CD4-positive, alpha-beta T cell treated with Interferon alpha-2 for 1 hour (primary cell): ENCODE data around the gene POLR3B.
"Not testable (repeated sequence)": the region's sequence is repeated elsewhere in the genome, so short reads cannot be mapped to it uniquely, and the experiment has no call there.

ENCODE experiments used
- DNase-seq, 2 donors: peaks; one replicate each; pipeline ENCODE4 v3.0.0-alpha.2; 2020 to 2022

Gene POLR3B

DNA sequence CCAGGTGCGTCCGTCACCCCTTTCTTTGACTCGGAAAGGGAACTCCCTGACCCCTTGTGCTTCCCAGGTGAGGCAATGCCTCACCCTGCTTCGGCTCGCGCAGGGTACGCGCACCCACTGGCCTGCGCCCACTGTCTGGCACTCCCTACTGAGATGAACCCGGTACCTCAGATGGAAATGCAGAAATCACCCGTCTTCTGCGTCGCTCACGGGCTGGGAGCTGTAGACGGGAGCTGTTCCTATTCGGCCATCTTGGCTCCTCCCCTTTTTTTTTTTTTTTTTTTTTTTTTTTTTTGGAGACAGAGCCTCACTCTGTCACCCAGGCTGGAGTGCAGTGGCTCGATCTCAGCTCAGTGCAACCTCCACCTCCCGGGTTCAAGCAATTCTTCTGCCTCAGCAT lies 120.1 kb downstream of the POLR3B start:
- DNase-seq = not testable (repeated sequence)

- DNase-seq = no peak
These were observed 122.7 kb downstream of the POLR3B start for GRCh38 chr12:106480251-106480650.

DNA sequence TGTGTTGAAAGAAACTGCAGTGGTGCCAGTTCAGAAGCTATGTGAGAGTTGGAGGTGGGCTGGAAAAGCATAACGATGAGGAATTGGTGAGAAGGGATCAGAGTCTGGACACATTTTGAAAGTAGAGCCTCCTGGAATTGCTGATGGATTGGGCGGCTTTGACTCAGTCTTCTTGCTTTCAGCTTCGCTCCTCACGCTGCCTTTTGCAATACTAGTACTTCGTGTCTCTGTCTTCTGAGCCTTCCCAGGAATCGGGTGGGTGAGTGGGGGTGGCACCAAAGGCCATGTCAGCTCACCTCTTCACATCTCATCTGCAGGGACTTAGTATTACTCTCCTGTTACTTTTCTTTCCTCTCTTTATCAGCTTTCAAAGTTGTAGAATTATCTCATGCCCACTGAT lies 123.7 kb downstream of the POLR3B start:
- no peak for DNase-seq

DNA sequence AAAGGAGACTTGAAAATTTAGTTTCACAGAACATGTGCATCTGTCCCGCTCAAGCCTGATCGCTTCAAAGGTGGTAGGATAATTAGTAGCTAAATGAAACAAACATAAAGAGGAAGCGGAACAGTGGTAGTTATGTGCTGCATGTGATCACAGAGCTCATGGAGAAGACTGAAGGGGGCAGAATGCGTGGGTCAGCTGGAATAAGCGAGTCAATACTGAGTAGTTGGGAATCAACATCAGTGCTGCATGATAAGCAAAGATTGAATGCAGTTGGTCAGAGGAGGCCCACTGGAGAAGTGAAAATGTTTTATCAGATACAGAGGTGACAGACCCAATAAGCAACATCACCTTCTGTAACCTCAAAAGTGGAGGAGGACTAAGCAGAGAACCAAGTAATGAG lies 130.1 kb downstream of the POLR3B start:
- no peak for DNase-seq

DNA sequence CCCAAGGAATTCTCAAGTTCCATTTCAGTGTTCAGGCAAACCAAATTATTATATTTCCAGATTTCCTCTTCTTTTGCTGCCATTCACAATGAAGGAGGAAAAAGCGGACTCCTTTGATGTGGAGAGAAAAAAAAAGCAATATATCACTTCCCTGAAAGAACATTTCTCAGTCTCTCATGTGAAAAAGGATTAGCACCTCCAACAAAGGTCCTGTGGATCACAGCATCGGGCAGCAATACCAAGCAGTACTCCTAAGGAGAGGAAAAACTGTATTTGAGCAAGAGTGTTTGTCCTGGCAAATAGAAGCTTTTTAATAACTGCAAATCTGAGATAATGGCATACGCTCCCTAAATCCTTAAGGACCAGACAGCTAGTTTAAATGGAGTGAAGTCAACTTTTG lies 131.3 kb downstream of the POLR3B start:
- no peak for DNase-seq

DNA sequence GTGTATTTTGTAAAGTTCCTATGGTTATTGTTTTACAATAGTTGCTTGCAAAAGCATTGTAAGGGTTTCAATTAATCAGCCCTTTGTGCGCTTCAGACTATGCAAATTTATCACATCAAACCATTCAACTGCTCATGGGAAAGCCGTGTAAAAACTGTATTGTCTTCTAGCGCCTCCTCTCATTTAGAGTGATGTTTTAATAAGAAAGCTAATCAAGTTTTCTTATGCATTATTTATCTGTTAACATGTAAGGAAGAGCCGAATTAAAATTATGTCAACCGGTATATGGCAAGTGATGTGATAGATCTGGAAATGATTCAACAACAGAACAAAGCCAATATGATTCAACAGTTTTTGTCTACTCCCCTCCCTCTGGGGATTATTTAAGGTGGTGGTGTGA lies 132.7 kb downstream of the POLR3B start:
- no peak for DNase-seq

DNA sequence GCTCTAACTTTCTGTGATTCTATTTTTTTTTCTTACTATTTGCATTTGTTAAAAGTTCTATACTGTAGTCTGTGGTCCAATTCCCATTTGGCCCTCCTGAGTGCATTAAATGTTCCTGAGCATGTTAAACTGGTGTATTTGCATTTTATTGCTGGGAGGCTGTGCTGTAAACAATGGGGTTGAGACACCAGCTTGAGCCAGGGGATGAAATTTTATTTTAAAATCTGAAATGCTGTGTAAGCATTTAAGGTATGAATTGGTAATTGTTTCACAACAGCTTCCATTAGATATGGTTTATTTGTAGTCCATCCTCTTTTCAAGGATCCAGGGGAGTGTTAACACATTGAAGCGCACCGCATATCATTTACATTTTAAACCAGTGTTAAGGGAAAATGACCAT lies 135.3 kb downstream of the POLR3B start:
- DNase-seq = no peak

DNA sequence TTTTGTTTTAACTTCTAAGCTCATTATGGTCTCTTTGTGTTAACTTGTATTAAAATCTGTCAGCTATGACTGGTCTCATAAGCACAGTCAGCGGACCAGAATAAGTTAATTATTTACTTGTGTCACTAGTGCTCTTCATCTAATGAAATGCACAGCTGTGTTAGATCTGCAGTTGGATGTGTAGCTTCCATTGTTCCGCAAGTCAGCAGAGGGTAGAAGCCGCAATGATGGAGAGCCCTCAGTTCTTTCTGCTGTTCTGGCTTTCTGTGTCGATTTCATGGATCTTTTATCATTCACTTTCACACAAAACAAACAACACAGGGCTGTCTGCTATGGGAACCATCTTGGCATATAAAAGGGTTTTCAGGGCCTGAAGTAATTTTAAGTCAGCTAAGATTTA lies 136.0 kb downstream of the POLR3B start:
- no peak for DNase-seq

DNA sequence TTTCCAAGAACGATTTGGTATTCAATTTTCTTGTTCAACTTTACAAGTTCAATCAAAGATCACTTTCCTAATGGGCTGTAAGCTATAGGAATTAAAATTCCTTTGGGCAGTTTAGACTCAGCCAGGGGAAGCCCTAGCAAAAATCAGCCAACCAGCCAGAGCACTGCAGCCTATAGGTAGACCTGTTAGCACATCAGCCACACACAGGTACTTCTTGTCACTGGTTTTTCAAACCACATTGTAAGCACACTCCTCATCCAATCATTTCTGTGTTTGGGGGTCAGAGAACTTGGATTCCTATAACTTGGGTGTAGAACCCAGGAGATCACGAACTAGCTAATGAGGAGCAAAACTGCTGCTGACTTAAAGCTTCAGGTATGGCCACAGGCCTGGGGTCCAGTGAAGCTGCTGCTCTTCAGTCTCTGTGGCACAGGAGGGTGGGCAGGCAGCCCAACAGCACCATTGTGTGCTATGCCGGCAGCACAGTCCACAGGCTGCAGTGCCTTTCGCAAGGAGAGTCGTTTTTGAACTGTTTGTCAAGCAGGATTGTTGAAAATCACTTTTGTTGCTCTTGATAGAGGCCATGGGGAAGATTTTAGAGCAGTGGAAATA lies 137.9 kb downstream of the POLR3B start:
- DNase-seq = no peak

DNA sequence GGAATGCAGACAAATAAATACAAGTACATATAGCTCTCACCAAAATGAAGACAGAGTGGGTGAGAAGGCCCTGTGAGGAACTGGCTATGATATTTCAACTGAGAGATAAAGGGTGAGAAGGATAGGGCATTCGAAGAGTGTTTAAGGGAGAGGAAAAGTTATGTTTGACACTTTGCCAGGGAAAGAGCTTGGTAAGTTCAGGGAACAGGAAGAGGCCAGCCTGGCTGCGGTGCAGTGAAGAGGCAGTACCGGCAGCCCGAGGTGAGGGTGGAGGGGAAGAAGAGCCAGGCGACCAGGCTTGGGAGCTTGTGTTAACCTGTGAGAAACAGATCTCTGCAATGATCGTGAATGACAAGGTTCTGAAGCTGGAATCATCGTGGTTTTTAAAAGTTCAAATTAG lies 140.5 kb downstream of the POLR3B start:
- DNase-seq = no peak

DNA sequence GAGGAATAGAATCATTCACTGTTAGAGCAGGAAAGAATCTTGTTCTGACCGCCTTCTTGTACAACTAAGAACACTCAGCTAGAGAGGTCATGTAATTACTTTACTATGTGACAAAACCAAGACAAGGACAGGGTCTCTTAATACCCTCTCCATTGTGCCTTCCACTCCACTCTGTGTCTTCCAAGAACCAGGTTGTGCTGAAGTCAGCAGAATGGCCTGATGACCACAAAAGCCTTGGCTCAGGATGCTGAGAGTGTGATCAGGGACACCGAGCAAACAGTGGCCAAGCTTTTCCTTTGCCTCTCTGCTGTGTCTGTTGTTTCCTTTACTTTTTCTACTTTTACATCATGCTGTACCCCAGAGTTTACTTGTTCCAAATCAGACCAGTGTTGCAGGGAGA lies 142.1 kb downstream of the POLR3B start:
- DNase-seq = no peak

DNA sequence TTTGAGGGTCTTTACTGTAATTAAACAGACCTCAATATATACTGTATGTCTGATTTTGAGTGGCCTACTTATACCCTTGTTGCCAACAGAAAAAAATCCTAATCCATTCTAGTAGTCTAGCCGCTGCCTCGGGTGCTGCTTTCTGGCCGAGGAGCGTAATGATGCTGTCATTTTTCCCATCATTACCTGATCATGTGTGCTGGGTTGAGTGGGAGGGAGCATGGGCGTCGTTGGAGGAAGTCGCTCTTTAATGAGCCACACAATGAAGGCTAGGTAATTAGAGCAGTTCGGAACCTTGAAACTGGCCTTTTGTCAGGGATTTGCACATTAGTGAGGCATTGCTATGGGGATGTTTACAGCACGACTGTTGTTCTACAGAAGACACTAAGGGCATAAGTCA lies 149.1 kb downstream of the POLR3B start:
- no peak for DNase-seq

DNA sequence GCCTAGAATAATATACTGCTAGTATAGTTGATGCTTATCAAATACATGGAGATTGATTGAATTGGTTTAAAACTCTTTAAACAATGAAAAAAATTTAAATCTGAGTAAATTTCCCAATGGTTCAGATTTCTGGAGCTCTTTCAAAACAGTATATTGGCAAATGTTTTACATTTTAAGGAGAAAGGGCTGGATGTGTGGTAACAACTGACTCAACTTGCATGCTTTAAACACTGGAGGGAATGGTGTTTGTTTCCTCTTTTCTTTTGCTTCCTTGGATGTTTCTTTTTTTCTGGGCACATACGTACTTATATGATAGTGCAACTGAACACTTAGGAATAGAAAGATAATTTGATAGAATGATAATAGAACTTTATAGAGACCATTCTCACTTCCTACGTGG lies 151.4 kb downstream of the POLR3B start:
- DNase-seq = no peak

- DNase-seq = no peak
These were observed 153.8 kb downstream of the POLR3B start for GRCh38 chr12:106511365-106511764.

DNA sequence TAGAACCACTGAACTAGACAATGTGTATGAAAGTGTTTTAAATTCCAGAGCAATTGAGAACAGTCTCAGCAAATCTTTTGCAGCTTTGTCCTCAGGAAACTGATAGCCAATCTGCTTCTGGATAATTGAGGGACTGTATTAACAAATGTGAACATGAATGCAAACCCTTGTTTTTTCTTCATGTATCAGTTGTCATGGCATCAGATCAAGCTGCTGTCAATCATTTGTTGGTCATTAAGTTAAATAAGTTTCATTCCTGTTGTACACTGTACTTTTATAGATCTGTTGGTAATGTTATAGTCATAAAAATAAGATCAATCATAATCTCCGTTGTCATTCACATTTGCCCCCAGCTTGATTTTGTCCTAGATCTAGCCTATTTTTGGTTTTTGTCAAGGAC lies 159.8 kb downstream of the POLR3B start:
- no peak for DNase-seq

GRCh38 chr12:106519607-106520021 lies 162.1 kb downstream of the POLR3B start:
- DNase-seq = no peak

GRCh38 chr12:106521901-106522300 lies 164.4 kb downstream of the POLR3B start:
- no peak for DNase-seq

- DNase-seq = no peak
These were observed 165.2 kb downstream of the POLR3B start for GRCh38 chr12:106522708-106523107.

- DNase-seq = no peak
These were observed 169.8 kb downstream of the POLR3B start for GRCh38 chr12:106527356-106527755.

DNA sequence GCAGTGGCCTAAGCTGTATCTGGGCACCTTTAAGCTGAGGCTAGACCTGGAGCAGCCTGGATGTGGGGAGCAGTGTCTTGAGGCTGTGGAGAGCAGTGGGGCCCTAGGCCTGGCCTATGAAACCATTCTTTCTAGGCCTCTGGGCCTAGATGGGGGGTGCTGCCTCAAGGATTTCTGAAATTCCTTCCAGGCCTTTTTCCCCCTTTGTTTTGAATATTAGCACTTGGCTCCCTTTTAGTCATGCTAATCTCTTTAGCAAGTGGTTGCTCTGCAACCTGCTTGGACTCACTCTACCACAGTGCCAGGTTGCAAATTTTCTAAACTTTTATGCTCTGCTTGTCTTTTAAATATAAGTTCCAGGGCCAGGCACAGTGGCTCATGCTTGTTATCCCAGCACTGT lies 183.7 kb downstream of the POLR3B start:
- DNase-seq = no peak

DNA sequence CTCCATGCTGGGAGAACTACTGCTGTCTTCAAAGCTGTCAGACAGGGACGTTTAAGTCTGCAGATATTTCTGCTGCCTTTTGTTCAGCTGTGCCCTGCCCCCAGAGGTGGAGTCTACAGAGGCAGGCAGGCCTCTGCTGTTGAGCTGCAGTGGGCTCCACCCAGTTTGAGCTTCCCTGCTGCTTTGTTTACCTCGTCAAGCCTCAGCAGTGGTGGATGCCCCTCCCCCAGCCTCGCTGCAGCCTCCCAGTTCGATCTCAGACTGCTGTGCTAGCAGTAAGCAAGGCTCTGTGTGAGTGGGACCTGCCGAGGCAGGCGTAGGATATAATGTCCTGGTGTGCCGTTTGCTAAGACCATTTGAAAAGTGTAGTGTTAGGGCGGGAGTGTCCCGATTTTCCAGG lies 193.9 kb downstream of the POLR3B start:
- no peak for DNase-seq

- DNase-seq = no peak
These were observed 194.7 kb downstream of the POLR3B start for GRCh38 chr12:106552228-106552627.
